Medulla oblongata (tissue), 1 donor: ENCODE data around the gene CLDN24.

Experiments
- DNase-seq: peaks from one replicate; pipeline ENCODE4 v3.0.0-alpha.2; 2015; ENCODE audit errors: extremely low spot score

Gene CLDN24

GRCh38 chr4:183322326-183322725 lies at the start of gene CLDN24:
Gene CLDN24, minus strand, starts transcription at chr4:183322426. Its CDS starts 0 bp downstream, at chr4:183322426.
- no peak for DNase-seq

- DNase-seq: no peak
These were observed 48.6 kb upstream of the CLDN24 start for GRCh38 chr4:183370786-183371185.

- DNase-seq: no peak
These were observed 46.8 kb upstream of the CLDN24 start for GRCh38 chr4:183369073-183369472.

GRCh38 chr4:183366206-183366835 lies 44.1 kb upstream of the CLDN24 start:
- no peak for DNase-seq

GRCh38 chr4:183364025-183364424 lies 41.8 kb upstream of the CLDN24 start:
- DNase-seq: no peak

GRCh38 chr4:183362916-183363542 lies 40.8 kb upstream of the CLDN24 start:
- DNase-seq: no peak

- no peak for DNase-seq
These were observed 39.8 kb upstream of the CLDN24 start for GRCh38 chr4:183362036-183362435.

GRCh38 chr4:183360161-183360919 lies 38.1 kb upstream of the CLDN24 start:
- no peak for DNase-seq

- no peak for DNase-seq
These were observed 36.1 kb upstream of the CLDN24 start for GRCh38 chr4:183358215-183358755.

- no peak for DNase-seq
These were observed 34.9 kb upstream of the CLDN24 start for GRCh38 chr4:183356931-183357675.

GRCh38 chr4:183356173-183356830 lies 34.1 kb upstream of the CLDN24 start:
- DNase-seq: no peak

GRCh38 chr4:183355405-183355804 lies 33.2 kb upstream of the CLDN24 start:
- no peak for DNase-seq

GRCh38 chr4:183354219-183354618 lies 32.0 kb upstream of the CLDN24 start:
- DNase-seq: no peak

GRCh38 chr4:183353557-183353956 lies 31.3 kb upstream of the CLDN24 start:
- DNase-seq: no peak

- no peak for DNase-seq
These were observed 30.3 kb upstream of the CLDN24 start for GRCh38 chr4:183352546-183352945.

- DNase-seq: no peak
These were observed 28.3 kb upstream of the CLDN24 start for GRCh38 chr4:183350317-183351071.

- no peak for DNase-seq
These were observed 27.4 kb upstream of the CLDN24 start for GRCh38 chr4:183349673-183350072.

- DNase-seq: peak; percentile 18
These were observed 26.8 kb upstream of the CLDN24 start for GRCh38 chr4:183348706-183349659.

- DNase-seq: no peak
These were observed 25.9 kb upstream of the CLDN24 start for GRCh38 chr4:183348136-183348535.
